Activated CD8-positive, alpha-beta memory T cell treated with anti-CD3 and anti-CD28 coated beads, Interleukin-2, amount 50 U/mL, for 24 hours (primary cell): ENCODE measurements around the gene PTPRC.

Source experiments
- DNase-seq: peaks from one replicate; pipeline ENCODE4 v3.0.0-alpha.2; 2020; ENCODE audit errors: extremely low read depth

Gene PTPRC

GRCh38 chr1:198619375-198620140 is 19.3 kb upstream of the PTPRC start:
- DNase-seq: no peak

GRCh38 chr1:198620218-198620617 is 18.6 kb upstream of the PTPRC start:
- DNase-seq: no peak

- no peak for DNase-seq
These were observed 17.7 kb upstream of the PTPRC start for GRCh38 chr1:198620951-198621824.

- no peak for DNase-seq
These were observed 16.8 kb upstream of the PTPRC start for GRCh38 chr1:198622001-198622400.

- no peak for DNase-seq
These were observed 14.8 kb upstream of the PTPRC start for GRCh38 chr1:198623752-198624647.

GRCh38 chr1:198624648-198624980 is 14.2 kb upstream of the PTPRC start:
- DNase-seq: no peak

- no peak for DNase-seq
These were observed 11.3 kb upstream of the PTPRC start for GRCh38 chr1:198627436-198628066.

- DNase-seq: no peak
These were observed 10.8 kb upstream of the PTPRC start for GRCh38 chr1:198628067-198628455.

- no peak for DNase-seq
These were observed 9.2 kb upstream of the PTPRC start for GRCh38 chr1:198629610-198630009.

GRCh38 chr1:198630863-198631262 is 8.0 kb upstream of the PTPRC start:
- no peak for DNase-seq

- no peak for DNase-seq
These were observed 7.5 kb upstream of the PTPRC start for GRCh38 chr1:198631292-198631691.

GRCh38 chr1:198632007-198632406 is 6.8 kb upstream of the PTPRC start:
- DNase-seq: no peak

- no peak for DNase-seq
These were observed 5.1 kb upstream of the PTPRC start for GRCh38 chr1:198633675-198634121.

- DNase-seq: no peak
These were observed 2.9 kb upstream of the PTPRC start for GRCh38 chr1:198635964-198636363.

- DNase-seq: no peak
These were observed 2.4 kb upstream of the PTPRC start for GRCh38 chr1:198636391-198636790.

GRCh38 chr1:198637157-198637556 is 1.7 kb upstream of the PTPRC start:
- DNase-seq: no peak

GRCh38 chr1:198637916-198638437 is 863 bp upstream of the PTPRC start:
- no peak for DNase-seq

- no peak for DNase-seq
These were observed 399 bp upstream of the PTPRC start for GRCh38 chr1:198638441-198638840.

- no peak for DNase-seq
These were observed 867 bp downstream of the PTPRC start for GRCh38 chr1:198639671-198640143.

GRCh38 chr1:198640174-198640573 is 1.3 kb downstream of the PTPRC start:
- no peak for DNase-seq

- DNase-seq: no peak
These were observed 2.7 kb downstream of the PTPRC start for GRCh38 chr1:198641501-198641900.
